HG02763 (cell line): ENCODE data around the gene IFNL4.
"Not testable (repeated sequence)": the region's sequence is repeated elsewhere in the genome, so short reads cannot be mapped to it uniquely, and the experiment has no call there.

Experiments used
- ATAC-seq: cut with Tn5 transposase; IDR thresholded peaks from one replicate; pipeline ENCODE4 v1.9.1; 2021; ENCODE audit warnings: mild to moderate bottlenecking, moderate library complexity; ENCODE audit not compliant: unreplicated experiment

Gene IFNL4

GRCh38 chr19:39261704-39262103 lies 13.0 kb upstream of the IFNL4 start:
- no peak for ATAC-seq

- ATAC-seq = no peak
These were observed 8.6 kb upstream of the IFNL4 start for GRCh38 chr19:39257227-39257626.

GRCh38 chr19:39254531-39255345 lies 6.1 kb upstream of the IFNL4 start:
- ATAC-seq = no peak

- no peak for ATAC-seq
These were observed 4.9 kb upstream of the IFNL4 start for GRCh38 chr19:39253374-39254149.

GRCh38 chr19:39252458-39252857 lies 3.8 kb upstream of the IFNL4 start:
- no peak for ATAC-seq

- ATAC-seq = no peak
These were observed 3.2 kb upstream of the IFNL4 start for GRCh38 chr19:39251846-39252245.

- ATAC-seq = no peak
These were observed 2.4 kb upstream of the IFNL4 start for GRCh38 chr19:39251081-39251480.

GRCh38 chr19:39247701-39248664 lies 673 bp downstream of the IFNL4 start:
- no peak for ATAC-seq

GRCh38 chr19:39246951-39247669 lies 1.5 kb downstream of the IFNL4 start:
- ATAC-seq = no peak

GRCh38 chr19:39245166-39245565 lies 3.5 kb downstream of the IFNL4 start:
- not testable (repeated sequence) for ATAC-seq

- not testable (repeated sequence) for ATAC-seq
These were observed 4.1 kb downstream of the IFNL4 start, which contains the start of gene IFNL3 for GRCh38 chr19:39244410-39245100. TSS of gene IFNL3 (minus strand) at chr19:39245006. CDS start at chr19:39244967, 39 bp downstream.

- not testable (repeated sequence) for ATAC-seq
These were observed 4.9 kb downstream of the IFNL4 start for GRCh38 chr19:39243741-39244140.

- no peak for ATAC-seq
These were observed 8.2 kb downstream of the IFNL4 start for GRCh38 chr19:39240421-39240820.

- ATAC-seq = no peak
These were observed 9.7 kb downstream of the IFNL4 start for GRCh38 chr19:39238944-39239343.

GRCh38 chr19:39238209-39238608 lies 10.4 kb downstream of the IFNL4 start:
- no peak for ATAC-seq

- no peak for ATAC-seq
These were observed 11.2 kb downstream of the IFNL4 start for GRCh38 chr19:39237200-39238184.

- no peak for ATAC-seq
These were observed 12.1 kb downstream of the IFNL4 start for GRCh38 chr19:39236527-39236926.

GRCh38 chr19:39232708-39233107 lies 15.9 kb downstream of the IFNL4 start:
- no peak for ATAC-seq
